Gastrocnemius medialis (tissue), 4 donors: ENCODE data around the gene PAM16.

Experiments
- POLR2A ChIP-seq, 2 donors: fragments of 450-650 bp; IDR thresholded peaks; one replicate each; pipeline ENCODE4 v1.6.1; 2017; ENCODE audit warnings: antibody characterized with exemption in 2 of 2, mild to moderate bottlenecking in 2 of 2, moderate library complexity in 2 of 2
- TF ChIP-seq, protein P1 (sequence below), 5 experiments: fragments of 450-650 bp in 3 of 5; fragments of 200-600 bp in 2 of 5; sonication (generic) in 2 of 5; IDR thresholded peaks in 4 of 5; conservative IDR thresholded peaks in 1 of 5; 1 replicate in 4 of 5; 2 replicates in 1 of 5; pipeline ENCODE4 v1.5.1; 2016 to 2019; ENCODE audit warnings: antibody characterized with exemption in 5 of 5, mild to moderate bottlenecking in 3 of 5, moderate library complexity in 3 of 5

DNA sequence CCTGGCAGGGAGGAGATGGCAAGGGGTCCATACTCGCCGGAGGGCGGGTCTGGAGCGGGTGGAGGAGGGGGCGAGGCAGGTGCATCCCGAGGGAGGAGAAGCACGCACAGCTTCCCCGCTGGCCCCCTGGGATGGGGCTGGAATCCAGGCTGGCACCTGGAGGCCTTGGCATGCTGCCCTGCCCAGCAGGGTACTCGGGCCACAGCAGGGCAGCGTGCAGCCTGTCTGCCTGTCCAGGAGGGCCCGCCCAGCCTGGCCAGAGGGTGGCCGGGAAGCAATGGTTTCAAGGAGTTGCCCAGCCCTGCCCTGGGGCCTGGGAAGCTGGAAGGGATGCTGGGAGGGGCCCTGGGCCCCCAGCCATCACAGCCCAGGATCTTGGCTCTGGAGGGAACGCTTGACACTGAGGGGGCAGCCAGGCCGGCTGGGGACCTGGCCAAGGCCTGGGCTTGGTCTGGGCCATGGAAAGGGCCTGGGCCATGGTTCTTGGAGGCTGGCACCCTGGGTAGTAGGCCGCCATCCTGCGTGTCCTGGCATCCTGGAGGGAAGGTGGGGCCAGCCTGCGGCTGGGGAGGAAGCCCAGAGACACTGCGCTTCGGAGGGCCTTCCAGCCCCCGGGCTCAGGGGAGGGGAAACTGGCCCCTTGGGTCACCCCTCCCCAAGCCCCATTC, 34.1 kb downstream of the PAM16 start:
- TF ChIP-seq, protein P1, sequence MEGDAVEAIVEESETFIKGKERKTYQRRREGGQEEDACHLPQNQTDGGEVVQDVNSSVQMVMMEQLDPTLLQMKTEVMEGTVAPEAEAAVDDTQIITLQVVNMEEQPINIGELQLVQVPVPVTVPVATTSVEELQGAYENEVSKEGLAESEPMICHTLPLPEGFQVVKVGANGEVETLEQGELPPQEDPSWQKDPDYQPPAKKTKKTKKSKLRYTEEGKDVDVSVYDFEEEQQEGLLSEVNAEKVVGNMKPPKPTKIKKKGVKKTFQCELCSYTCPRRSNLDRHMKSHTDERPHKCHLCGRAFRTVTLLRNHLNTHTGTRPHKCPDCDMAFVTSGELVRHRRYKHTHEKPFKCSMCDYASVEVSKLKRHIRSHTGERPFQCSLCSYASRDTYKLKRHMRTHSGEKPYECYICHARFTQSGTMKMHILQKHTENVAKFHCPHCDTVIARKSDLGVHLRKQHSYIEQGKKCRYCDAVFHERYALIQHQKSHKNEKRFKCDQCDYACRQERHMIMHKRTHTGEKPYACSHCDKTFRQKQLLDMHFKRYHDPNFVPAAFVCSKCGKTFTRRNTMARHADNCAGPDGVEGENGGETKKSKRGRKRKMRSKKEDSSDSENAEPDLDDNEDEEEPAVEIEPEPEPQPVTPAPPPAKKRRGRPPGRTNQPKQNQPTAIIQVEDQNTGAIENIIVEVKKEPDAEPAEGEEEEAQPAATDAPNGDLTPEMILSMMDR (IDR thresholded peaks at IDR 0.05 in 4 of 5, conservative IDR thresholded peaks at IDR 0.05 in 1 of 5) = no peak
- no peak for TF ChIP-seq POLR2A (IDR thresholded peaks at IDR 0.05)
